Liver (tissue), 9 donors: ENCODE measurements around the gene SEPTIN8. TPM values are rescaled to one million over a fixed set of nuclear protein-coding genes. Genes with fewer than 3 reads are reported as not detected.

Source experiments
- DNase-seq: peaks from one replicate; pipeline ENCODE4 v3.0.0-alpha.2; 2017; ENCODE audit warnings: low spot score
- H3K27ac ChIP-seq, 2 donors: one replicate each; pipeline ENCODE4 v1.7.0; 2013; ENCODE audit warnings: inconsistent platforms in 2 of 2, low read length in 2 of 2, control low read depth in 1 of 2, low read depth in 1 of 2, mild to moderate bottlenecking in 1 of 2
- H3K27me3 ChIP-seq, 4 donors: one replicate each; pipeline versions ENCODE4 v1.6.1 to v1.7.0; 2013; ENCODE audit warnings: low read length in 3 of 4, inconsistent platforms in 1 of 4, mild to moderate bottlenecking in 1 of 4, moderate library complexity in 1 of 4; ENCODE audit not compliant: control insufficient read depth in 4 of 4, insufficient read depth in 4 of 4
- H3K36me3 ChIP-seq, 4 donors: one replicate each; pipeline versions ENCODE4 v1.6.1 to v1.7.0; 2013; ENCODE audit warnings: low read length in 3 of 4, mild to moderate bottlenecking in 3 of 4, low read depth in 1 of 4, moderate library complexity in 1 of 4; ENCODE audit not compliant: control insufficient read depth in 4 of 4, insufficient read depth in 3 of 4
- H3K4me1 ChIP-seq, 4 donors: one replicate each; pipeline versions ENCODE4 v1.6.1 to v1.7.0; 2013; ENCODE audit warnings: low read length in 3 of 4, mild to moderate bottlenecking in 3 of 4, moderate library complexity in 1 of 4; ENCODE audit not compliant: control insufficient read depth in 4 of 4, insufficient read depth in 4 of 4
- H3K4me3 ChIP-seq, 3 donors: one replicate each; pipeline versions ENCODE4 v1.6.1 to v1.7.0; 2013; ENCODE audit warnings: low read length in 3 of 3, control low read depth in 1 of 3, low read depth in 1 of 3, mild to moderate bottlenecking in 1 of 3
- H3K9ac ChIP-seq, 2 donors: one replicate each; pipeline ENCODE4 v1.7.0; 2013; ENCODE audit warnings: low read length in 2 of 2, mild to moderate bottlenecking in 2 of 2, moderate library complexity in 2 of 2, control low read depth in 1 of 2, low read depth in 1 of 2
- H3K9me3 ChIP-seq, 4 donors: one replicate each; pipeline versions ENCODE4 v1.6.1 to v1.7.0; 2013; ENCODE audit warnings: low read length in 3 of 4; ENCODE audit not compliant: control insufficient read depth in 4 of 4
- FOXA1 ChIP-seq: IDR thresholded peaks from 2 replicates; pipeline ENCODE4 v1.6.1; 2016; ENCODE audit warnings: antibody characterized with exemption
- FOXA2 ChIP-seq: IDR thresholded peaks from 2 replicates; pipeline ENCODE4 v1.6.1; 2016; ENCODE audit warnings: antibody characterized with exemption
- JUND ChIP-seq, 2 donors: IDR thresholded peaks; 2 replicates each; pipeline ENCODE4 v1.6.1; 2016; ENCODE audit warnings: antibody characterized with exemption in 2 of 2
- RAD21 ChIP-seq, 2 donors: IDR thresholded peaks; 2 replicates each; pipeline ENCODE4 v1.6.1; 2016; ENCODE audit warnings: antibody characterized with exemption in 2 of 2, mild to moderate bottlenecking in 2 of 2
- SP1 ChIP-seq: IDR thresholded peaks from 2 replicates; pipeline ENCODE4 v1.6.1; 2018; ENCODE audit warnings: antibody characterized with exemption, mild to moderate bottlenecking
- WGBS: extraction: QIAGEN DNeasy Blood & Tissue Kit; methylation state at CpG from one replicate; pipeline ENCODE4 v1.1.7; 2013; 5-methylcytosine and 5-hydroxymethylcytosine counted together
- polyA plus RNA-seq, 2 donors: library from polyadenylated mRNA; stranded (reverse) in 1 of 2; unstranded in 1 of 2; fragments of 200-250 nt in 1 of 2; fragments of >200 nt in 1 of 2; fragmentation: Nextera tagmentation in 1 of 2; extraction: Ambion mirVana in 1 of 2; gene quantifications; one replicate each; pipeline versions ENCODE4 v1.2.1 to v1.2.3, GENCODE V29; 2013 to 2015
- total RNA-seq, 2 donors: library from RNA; depleted of rRNA; stranded (reverse); fragments of >200 nt; gene quantifications; one replicate each; pipeline ENCODE4 v1.2.3, GENCODE V29; 2014
- TF ChIP-seq, protein P1 (sequence below): IDR thresholded peaks from 2 replicates; pipeline ENCODE4 v1.6.1; 2016; ENCODE audit warnings: antibody characterized with exemption
- TF ChIP-seq, protein P2 (sequence below): fragments of 150-350 bp; IDR thresholded peaks from 2 replicates; pipeline ENCODE4 v1.5.1; 2017; ENCODE audit warnings: improper control_type of control experiment, low read depth, low read length; ENCODE audit not compliant: missing input control
- TF ChIP-seq, protein P3 (sequence below): IDR thresholded peaks from 2 replicates; pipeline ENCODE4 v1.6.1; 2016; ENCODE audit warnings: antibody characterized with exemption
- TF ChIP-seq, protein P4 (sequence below): IDR thresholded peaks from 2 replicates; pipeline ENCODE4 v1.6.1; 2016; ENCODE audit warnings: antibody characterized with exemption, mild to moderate bottlenecking
- donor health status: healthy.
- donor health status: healthy.
- donor health status: healthy.
- donor health status: healthy.
- donor health status: healthy.

Gene SEPTIN8
- total and polyA plus RNA-seq, 4 donors: 4.7 to 16.5 (median 9.8) TPM

DNA sequence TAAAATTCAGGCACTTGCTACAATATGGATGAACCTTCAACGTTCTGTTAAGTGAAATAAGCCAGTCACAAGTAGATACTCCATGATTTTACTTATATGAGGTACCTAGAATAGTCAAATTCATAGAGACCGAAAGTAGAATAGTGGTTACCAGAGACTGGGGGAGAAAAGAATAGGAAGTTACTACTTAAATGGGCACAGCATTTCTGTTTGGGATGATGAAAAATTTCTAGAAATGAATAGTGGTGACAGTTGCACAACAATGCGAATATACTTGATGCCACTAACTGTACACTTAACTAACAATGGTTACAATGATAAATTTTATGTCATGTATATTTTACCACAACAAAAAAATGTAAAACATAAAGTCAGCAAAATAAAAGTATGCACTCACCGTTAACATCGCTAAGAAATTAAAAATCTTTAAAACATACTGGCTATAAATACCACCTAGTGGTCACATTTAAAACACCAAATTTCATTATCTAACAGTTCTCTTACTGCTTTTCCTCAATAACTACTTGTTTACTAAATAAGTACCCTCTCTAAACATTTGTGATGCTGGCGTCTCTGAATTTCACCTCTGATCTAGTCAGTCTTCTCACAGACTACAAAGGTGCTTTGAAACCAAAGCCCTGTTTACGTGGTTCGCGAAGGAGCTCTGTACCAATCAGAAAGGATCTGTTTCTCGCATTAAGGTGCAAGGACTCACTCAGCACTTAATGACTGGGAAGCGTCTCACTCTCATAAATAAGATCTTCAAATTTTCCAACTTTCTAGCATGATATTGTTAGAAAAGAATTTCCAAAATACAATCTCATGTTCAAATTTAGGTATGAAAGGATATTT lies 62.4 kb downstream of the SEPTIN8 start:
- WGBS: 67% methylated on average over 11 of the region's 11 CpGs
- no peaks in the 10 kb centered on the region for H3K27me3 ChIP-seq

DNA sequence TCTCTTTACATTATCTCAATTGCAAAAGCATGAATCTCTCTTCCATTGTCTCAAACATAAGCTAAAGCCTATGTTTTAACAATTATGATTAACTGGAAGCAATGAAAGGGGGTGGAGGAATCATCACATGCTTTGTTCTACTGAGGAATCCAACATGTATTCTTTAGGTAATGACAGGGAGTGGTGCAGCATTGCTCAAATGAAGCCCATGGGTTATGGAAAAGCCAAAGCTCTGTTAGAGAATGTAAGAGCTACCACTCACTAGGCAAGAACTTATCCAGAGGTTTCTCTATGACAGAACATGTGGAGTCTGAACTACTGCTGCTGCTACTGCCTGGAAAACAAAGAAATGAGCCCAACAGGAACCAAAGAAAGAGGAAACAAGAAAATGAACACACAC lies 68.4 kb downstream of the SEPTIN8 start:
- H3K27ac ChIP-seq: no peak overlapping the region

More for the DNA sequence above, 62.4 kb downstream of the SEPTIN8 start:
- H3K4me1 ChIP-seq: no peaks in the 10 kb centered on the region
- DNase-seq: no peak
- H3K9me3 ChIP-seq: no peaks in the 10 kb centered on the region
- TF ChIP-seq SP1 (no peak), FOXA1 (no peak), RAD21 (IDR thresholded peaks at IDR 0.05) (peak; percentile 66 to 67)
- TF ChIP-seq, protein P1, sequence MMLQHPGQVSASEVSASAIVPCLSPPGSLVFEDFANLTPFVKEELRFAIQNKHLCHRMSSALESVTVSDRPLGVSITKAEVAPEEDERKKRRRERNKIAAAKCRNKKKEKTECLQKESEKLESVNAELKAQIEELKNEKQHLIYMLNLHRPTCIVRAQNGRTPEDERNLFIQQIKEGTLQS: no peak
- TF ChIP-seq, protein P2, sequence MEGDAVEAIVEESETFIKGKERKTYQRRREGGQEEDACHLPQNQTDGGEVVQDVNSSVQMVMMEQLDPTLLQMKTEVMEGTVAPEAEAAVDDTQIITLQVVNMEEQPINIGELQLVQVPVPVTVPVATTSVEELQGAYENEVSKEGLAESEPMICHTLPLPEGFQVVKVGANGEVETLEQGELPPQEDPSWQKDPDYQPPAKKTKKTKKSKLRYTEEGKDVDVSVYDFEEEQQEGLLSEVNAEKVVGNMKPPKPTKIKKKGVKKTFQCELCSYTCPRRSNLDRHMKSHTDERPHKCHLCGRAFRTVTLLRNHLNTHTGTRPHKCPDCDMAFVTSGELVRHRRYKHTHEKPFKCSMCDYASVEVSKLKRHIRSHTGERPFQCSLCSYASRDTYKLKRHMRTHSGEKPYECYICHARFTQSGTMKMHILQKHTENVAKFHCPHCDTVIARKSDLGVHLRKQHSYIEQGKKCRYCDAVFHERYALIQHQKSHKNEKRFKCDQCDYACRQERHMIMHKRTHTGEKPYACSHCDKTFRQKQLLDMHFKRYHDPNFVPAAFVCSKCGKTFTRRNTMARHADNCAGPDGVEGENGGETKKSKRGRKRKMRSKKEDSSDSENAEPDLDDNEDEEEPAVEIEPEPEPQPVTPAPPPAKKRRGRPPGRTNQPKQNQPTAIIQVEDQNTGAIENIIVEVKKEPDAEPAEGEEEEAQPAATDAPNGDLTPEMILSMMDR: peak; percentile 32
- no peak overlapping the region for H3K27ac ChIP-seq
- H3K36me3 ChIP-seq: no peaks in the 10 kb centered on the region
- no peak overlapping the region for H3K4me3 ChIP-seq
- no peak overlapping the region for H3K9ac ChIP-seq

More for the DNA sequence above, 68.4 kb downstream of the SEPTIN8 start:
- Histone ChIP-seq H3K27me3 (no peaks in the 10 kb centered on the region), H3K9me3 (no peaks in the 10 kb centered on the region), H3K9ac (no peak overlapping the region), H3K36me3 (peaks cover 0 to 2% (median 0%) of the 10 kb centered on the region in 4 donors), H3K4me3 (no peak overlapping the region), H3K4me1 (no peaks in the 10 kb centered on the region)
- TF ChIP-seq, protein P3, sequence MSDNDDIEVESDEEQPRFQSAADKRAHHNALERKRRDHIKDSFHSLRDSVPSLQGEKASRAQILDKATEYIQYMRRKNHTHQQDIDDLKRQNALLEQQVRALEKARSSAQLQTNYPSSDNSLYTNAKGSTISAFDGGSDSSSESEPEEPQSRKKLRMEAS: no peak
- no peak for TF ChIP-seq JUND (IDR thresholded peaks at IDR 0.05)
- TF ChIP-seq, protein P4, sequence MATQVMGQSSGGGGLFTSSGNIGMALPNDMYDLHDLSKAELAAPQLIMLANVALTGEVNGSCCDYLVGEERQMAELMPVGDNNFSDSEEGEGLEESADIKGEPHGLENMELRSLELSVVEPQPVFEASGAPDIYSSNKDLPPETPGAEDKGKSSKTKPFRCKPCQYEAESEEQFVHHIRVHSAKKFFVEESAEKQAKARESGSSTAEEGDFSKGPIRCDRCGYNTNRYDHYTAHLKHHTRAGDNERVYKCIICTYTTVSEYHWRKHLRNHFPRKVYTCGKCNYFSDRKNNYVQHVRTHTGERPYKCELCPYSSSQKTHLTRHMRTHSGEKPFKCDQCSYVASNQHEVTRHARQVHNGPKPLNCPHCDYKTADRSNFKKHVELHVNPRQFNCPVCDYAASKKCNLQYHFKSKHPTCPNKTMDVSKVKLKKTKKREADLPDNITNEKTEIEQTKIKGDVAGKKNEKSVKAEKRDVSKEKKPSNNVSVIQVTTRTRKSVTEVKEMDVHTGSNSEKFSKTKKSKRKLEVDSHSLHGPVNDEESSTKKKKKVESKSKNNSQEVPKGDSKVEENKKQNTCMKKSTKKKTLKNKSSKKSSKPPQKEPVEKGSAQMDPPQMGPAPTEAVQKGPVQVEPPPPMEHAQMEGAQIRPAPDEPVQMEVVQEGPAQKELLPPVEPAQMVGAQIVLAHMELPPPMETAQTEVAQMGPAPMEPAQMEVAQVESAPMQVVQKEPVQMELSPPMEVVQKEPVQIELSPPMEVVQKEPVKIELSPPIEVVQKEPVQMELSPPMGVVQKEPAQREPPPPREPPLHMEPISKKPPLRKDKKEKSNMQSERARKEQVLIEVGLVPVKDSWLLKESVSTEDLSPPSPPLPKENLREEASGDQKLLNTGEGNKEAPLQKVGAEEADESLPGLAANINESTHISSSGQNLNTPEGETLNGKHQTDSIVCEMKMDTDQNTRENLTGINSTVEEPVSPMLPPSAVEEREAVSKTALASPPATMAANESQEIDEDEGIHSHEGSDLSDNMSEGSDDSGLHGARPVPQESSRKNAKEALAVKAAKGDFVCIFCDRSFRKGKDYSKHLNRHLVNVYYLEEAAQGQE: no peak
- no peak for TF ChIP-seq FOXA2
- TF ChIP-seq, protein P2: no peak
- no peak for DNase-seq
